TTC549 (cell line): ENCODE data around the gene TTC5.
"Not testable (repeated sequence)": the region's sequence is repeated elsewhere in the genome, so short reads cannot be mapped to it uniquely, and the experiment has no call there.

Experiments used
- FAIRE-seq: peaks from 2 replicates; lab custom pipeline; 2012; peaks lifted over from hg19 to GRCh38; lab: Jason Lieb, UNC

Gene TTC5

GRCh38 chr14:20305265-20306078 lies at the start of gene TTC5:
Gene TTC5, minus strand, starts transcription at chr14:20305951. Its CDS starts 14 bp downstream, at chr14:20305937.
- peak; percentile 86 for FAIRE-seq

GRCh38 chr14:20350860-20351259 lies 45.1 kb upstream of the TTC5 start:
- no peak for FAIRE-seq

GRCh38 chr14:20350282-20350681 lies 44.5 kb upstream of the TTC5 start:
- FAIRE-seq = no peak

- FAIRE-seq = no peak
Measured at GRCh38 chr14:20347747-20348146, 42.0 kb upstream of the TTC5 start.

GRCh38 chr14:20346713-20347112 lies 41.0 kb upstream of the TTC5 start:
- no peak for FAIRE-seq

GRCh38 chr14:20345366-20345765 lies 39.6 kb upstream of the TTC5 start:
- FAIRE-seq = no peak

GRCh38 chr14:20343862-20344220 lies 38.1 kb upstream of the TTC5 start:
- FAIRE-seq = no peak

- FAIRE-seq = peak; percentile 98
Measured at GRCh38 chr14:20343092-20343861, 37.5 kb upstream of the TTC5 start, which contains the start of gene PARP2. Gene PARP2, plus strand, starts transcription at chr14:20343635. Its CDS starts 7 bp downstream, at chr14:20343642.

- FAIRE-seq = no peak
Measured at GRCh38 chr14:20341646-20342045, 35.9 kb upstream of the TTC5 start.

GRCh38 chr14:20341032-20341431 lies 35.3 kb upstream of the TTC5 start:
- not testable (repeated sequence) for FAIRE-seq

- no peak for FAIRE-seq
Measured at GRCh38 chr14:20334017-20334416, 28.3 kb upstream of the TTC5 start.

- FAIRE-seq = no peak
Measured at GRCh38 chr14:20333494-20333841, 27.7 kb upstream of the TTC5 start.

- FAIRE-seq = peak; percentile 95
Measured at GRCh38 chr14:20332788-20333493, 27.2 kb upstream of the TTC5 start, which contains the start of gene CCNB1IP1. Gene CCNB1IP1, minus strand, starts transcription at chr14:20333279. Its CDS starts 16,756 bp downstream, at chr14:20316523.

- FAIRE-seq = no peak
Measured at GRCh38 chr14:20332431-20332787, 26.7 kb upstream of the TTC5 start.

- FAIRE-seq = no peak
Measured at GRCh38 chr14:20331053-20331613, 25.4 kb upstream of the TTC5 start.

- no peak for FAIRE-seq
Measured at GRCh38 chr14:20329355-20329754, 23.6 kb upstream of the TTC5 start.

GRCh38 chr14:20328705-20329104 lies 23.0 kb upstream of the TTC5 start:
- no peak for FAIRE-seq

GRCh38 chr14:20327005-20327869 lies 21.5 kb upstream of the TTC5 start:
- FAIRE-seq = peak; percentile 90

- FAIRE-seq = no peak
Measured at GRCh38 chr14:20317720-20318119, 12.0 kb upstream of the TTC5 start.

- FAIRE-seq = no peak
Measured at GRCh38 chr14:20314026-20314425, 8.3 kb upstream of the TTC5 start.

GRCh38 chr14:20306079-20306423 lies 300 bp upstream of the TTC5 start:
- FAIRE-seq = no peak
